GM23248 (cell line): ENCODE data around the gene STAT4. TPM values are rescaled to one million over a fixed set of nuclear protein-coding genes. Genes with fewer than 3 reads are reported as not detected.

Source experiments
- DNase-seq: peaks from one replicate; pipeline ENCODE4 v3.0.0-alpha.2; 2015
- H2AFZ ChIP-seq: fragments of 200-600 bp; sonication (generic); 2 replicates; pipeline ENCODE4 v1.6.1; 2016; ENCODE audit warnings: antibody characterized with exemption
- H3F3A ChIP-seq: fragments of 200-600 bp; sonication (generic); 2 replicates; pipeline ENCODE4 v1.6.1; 2016; ENCODE audit warnings: mild to moderate bottlenecking, antibody characterized with exemption, mixed run types; ENCODE audit not compliant: insufficient read depth
- H3K27ac ChIP-seq: fragments of 200-600 bp; sonication (generic); 2 replicates; pipeline ENCODE4 v1.5.1; 2016; ENCODE audit warnings: mild to moderate bottlenecking
- H3K27me3 ChIP-seq: fragments of 200-600 bp; sonication (generic); replicated peaks from 2 replicates; pipeline ENCODE4 v1.6.1; 2016; ENCODE audit warnings: mild to moderate bottlenecking; ENCODE audit not compliant: insufficient read depth
- H3K36me3 ChIP-seq: fragments of 200-600 bp; sonication (generic); 2 replicates; pipeline ENCODE4 v1.6.1; 2016; ENCODE audit warnings: low read depth, mild to moderate bottlenecking
- H3K4me1 ChIP-seq: fragments of 200-600 bp; sonication (generic); 2 replicates; pipeline ENCODE4 v1.6.1; 2016; ENCODE audit warnings: mild to moderate bottlenecking; ENCODE audit not compliant: insufficient read depth
- H3K4me2 ChIP-seq: fragments of 200-600 bp; sonication (generic); one replicate; pipeline ENCODE4 v1.6.1; 2016; ENCODE audit warnings: mild to moderate bottlenecking; ENCODE audit not compliant: unreplicated experiment
- H3K4me3 ChIP-seq: fragments of 200-600 bp; sonication (generic); 2 replicates; pipeline ENCODE4 v1.5.1; 2016; ENCODE audit warnings: mild to moderate bottlenecking
- H3K79me2 ChIP-seq: fragments of 200-600 bp; sonication (generic); 2 replicates; pipeline ENCODE4 v1.6.1; 2016; ENCODE audit warnings: mild to moderate bottlenecking; ENCODE audit not compliant: insufficient read depth
- H3K9ac ChIP-seq: fragments of 200-600 bp; sonication (generic); 2 replicates; pipeline ENCODE4 v1.6.1; 2016; ENCODE audit warnings: mild to moderate bottlenecking
- H3K9me2 ChIP-seq: fragments of 200-600 bp; sonication (generic); 2 replicates; pipeline ENCODE4 v1.6.1; 2016; ENCODE audit warnings: mixed run types, mild to moderate bottlenecking, moderate library complexity; ENCODE audit not compliant: insufficient read depth
- H3K9me3 ChIP-seq: fragments of 200-600 bp; sonication (generic); one replicate; pipeline ENCODE4 v1.6.1; 2017; ENCODE audit warnings: low read depth
- H4K20me1 ChIP-seq: fragments of 200-600 bp; sonication (generic); 2 replicates; pipeline ENCODE4 v1.6.0; 2016; ENCODE audit not compliant: insufficient read depth
- EZH2 ChIP-seq: fragments of 200-600 bp; sonication (generic); IDR thresholded peaks from 2 replicates; pipeline ENCODE4 v1.6.1; 2018; ENCODE audit warnings: antibody characterized with exemption, mild to moderate bottlenecking; ENCODE audit not compliant: insufficient read depth, poor library complexity, severe bottlenecking
- EZH2phosphoT487 ChIP-seq: fragments of 200-600 bp; sonication (generic); IDR thresholded peaks from 2 replicates; pipeline ENCODE4 v1.6.1; 2018; ENCODE audit warnings: antibody characterized with exemption, moderate library complexity, mild to moderate bottlenecking, low read depth; ENCODE audit not compliant: insufficient read depth
- WGBS, 2 experiments: methylation state at CpG; one replicate each; pipeline ENCODE4 v1.1.6; 2015 to 2017; ENCODE audit warnings: low lambda C conversion rate in 2 of 2, low coverage in 1 of 2; ENCODE audit errors: missing lambda C conversion rate in 2 of 2; 5-methylcytosine and 5-hydroxymethylcytosine counted together
- in situ Hi-C: fragments of 300-500 bp; cut with MboI; formaldehyde crosslinking; loops from 2 replicates; pipeline ENCODE4 v1.15.0; 2020
- polyA plus RNA-seq: library from polyadenylated mRNA; unstranded; fragments of >200 nt; fragmentation: Nextera tagmentation; extraction: Ambion mirVana; gene quantifications from 2 replicates; pipeline ENCODE4 v1.2.1, GENCODE V29; 2016
- total RNA-seq: library from RNA; depleted of rRNA; stranded (reverse); fragments of >200 nt; shearing (Covaris generic); gene quantifications from 2 replicates; pipeline ENCODE4 v1.2.3, GENCODE V29; 2014

Gene STAT4
- total and polyA plus RNA-seq, 2 experiments from 2014 or later = 1.9 to 3.2 TPM

- in situ Hi-C loops = no loop called here
- no peak overlapping the region for H2AFZ ChIP-seq
Observed at GRCh38 chr2:191041418-191042161, 109.2 kb downstream of the STAT4 start.

GRCh38 chr2:191039616-191040015 is 111.2 kb downstream of the STAT4 start:
- no peaks in the 10 kb centered on the region for H4K20me1 ChIP-seq
- in situ Hi-C loops = no loop called here
- no peak overlapping the region for H2AFZ ChIP-seq
- H3K27ac ChIP-seq = no peak overlapping the region; the same call in 1 of the 2 replicates
- no peaks in the 10 kb centered on the region for H3K36me3 ChIP-seq
- no peaks in the 10 kb centered on the region for H3K9me3 ChIP-seq
- no peak for TF ChIP-seq EZH2
- TF ChIP-seq EZH2phosphoT487 = no peak
- H3K9ac ChIP-seq = no peak overlapping the region
- WGBS, 2 experiments = 59 to 76% methylated on average over 1 of the region's 1 CpG
- no peaks in the 10 kb centered on the region for H3K27me3 ChIP-seq
- no peak overlapping the region for H3K4me3 ChIP-seq
- peaks cover 41% of the 10 kb centered on the region for H3F3A ChIP-seq
- no peak for DNase-seq
- H3K9me2 ChIP-seq = no peaks in the 10 kb centered on the region
- no peak overlapping the region for H3K4me2 ChIP-seq
- H3K79me2 ChIP-seq = no peaks in the 10 kb centered on the region
- H3K4me1 ChIP-seq = peaks cover 68% of the 10 kb centered on the region

More at GRCh38 chr2:191041418-191042161, 109.2 kb downstream of the STAT4 start:
- Histone ChIP-seq H3K79me2 (no peaks in the 10 kb centered on the region), H3K4me2 (no peak overlapping the region), H3K4me1 (peaks cover 67% of the 10 kb centered on the region), H3K9ac (no peak overlapping the region), H3K27ac (no peak overlapping the region), H3K27me3 (no peaks in the 10 kb centered on the region), H3K4me3 (no peak overlapping the region), H4K20me1 (no peaks in the 10 kb centered on the region), H3K9me3 (no peaks in the 10 kb centered on the region), H3F3A (peaks cover 47% of the 10 kb centered on the region), H3K9me2 (no peaks in the 10 kb centered on the region), H3K36me3 (no peaks in the 10 kb centered on the region)
- DNase-seq = peak; percentile 49
- no peak for TF ChIP-seq EZH2
- no peak for TF ChIP-seq EZH2phosphoT487
- 95 to 96% methylated on average over 3 of the region's 3 CpGs for WGBS, 2 experiments

GRCh38 chr2:191038741-191039140 is 112.1 kb downstream of the STAT4 start:
- Histone ChIP-seq H3K4me3 (0 out of 2 replicates have a peak overlapping the region, but pooled peaks have one; percentile 0), H3K4me1 (peaks cover 63% of the 10 kb centered on the region), H3K27ac (peak overlapping the region; percentile 84), H3K9me2 (no peaks in the 10 kb centered on the region), H3K79me2 (no peaks in the 10 kb centered on the region), H3K9me3 (no peaks in the 10 kb centered on the region), H2AFZ (no peak overlapping the region), H3K9ac (peak overlapping the region; percentile 54), H4K20me1 (no peaks in the 10 kb centered on the region), H3K36me3 (no peaks in the 10 kb centered on the region), H3K27me3 (no peaks in the 10 kb centered on the region), H3K4me2 (peak overlapping the region; percentile 43), H3F3A (peaks cover 34% of the 10 kb centered on the region)
- DNase-seq = no peak
- 64 to 68% methylated on average over 2 of the region's 2 CpGs for WGBS, 2 experiments
- TF ChIP-seq EZH2phosphoT487 (no peak), EZH2 (no peak)
- in situ Hi-C loops = no loop called here

- H2AFZ ChIP-seq = peak overlapping the region; percentile 47
- no peaks in the 10 kb centered on the region for H3K9me2 ChIP-seq
- no peaks in the 10 kb centered on the region for H3K79me2 ChIP-seq
- H3K27ac ChIP-seq = peak overlapping the region; percentile 84
- 0 out of 2 replicates have a peak overlapping the region, but pooled peaks have one; percentile 0 for H3K4me3 ChIP-seq
- no peaks in the 10 kb centered on the region for H4K20me1 ChIP-seq
- no peaks in the 10 kb centered on the region for H3K27me3 ChIP-seq
- peak overlapping the region; percentile 54 for H3K9ac ChIP-seq
- 0 to 2% methylated on average over 2 of the region's 2 CpGs for WGBS, 2 experiments
- peak overlapping the region; percentile 46 for H3K4me2 ChIP-seq
- in situ Hi-C loops = no loop called here
- H3K4me1 ChIP-seq = peaks cover 59% of the 10 kb centered on the region
- no peaks in the 10 kb centered on the region for H3K36me3 ChIP-seq
- DNase-seq = peak; percentile 93
- H3F3A ChIP-seq = peaks cover 34% of the 10 kb centered on the region
- no peaks in the 10 kb centered on the region for H3K9me3 ChIP-seq
- TF ChIP-seq EZH2 (no peak), EZH2phosphoT487 (no peak)
Observed at GRCh38 chr2:191038241-191038725, 112.5 kb downstream of the STAT4 start.
